22Rv1 (cell line): ENCODE measurements around the gene EIF2S1.
"Not testable (repeated sequence)": the region's sequence is repeated elsewhere in the genome, so short reads cannot be mapped to it uniquely, and the experiment has no call there.

ENCODE experiments used
- CTCF ChIP-seq: fragments of 450-650 bp; IDR thresholded peaks from 2 replicates; pipeline ENCODE4 v1.5.1; 2017; ENCODE audit warnings: mild to moderate bottlenecking
- ZFX ChIP-seq: fragments of 450-650 bp; IDR thresholded peaks from 2 replicates; pipeline ENCODE4 v1.6.1; 2017; ENCODE audit warnings: antibody characterized with exemption, borderline replicate concordance

GRCh38 chr14:67408122-67408801 is 48.1 kb downstream of the EIF2S1 start:
- not testable (repeated sequence) for TF ChIP-seq CTCF, ZFX
